Esophagus squamous epithelium (tissue), 4 donors: ENCODE measurements around the gene LTN1.

Source experiments
- POLR2A ChIP-seq, 4 donors: fragments of 450-650 bp; IDR thresholded peaks; one replicate each; pipeline ENCODE4 v1.6.1; 2017; ENCODE audit warnings: antibody characterized with exemption in 4 of 4, mild to moderate bottlenecking in 4 of 4, moderate library complexity in 3 of 4
- TF ChIP-seq, protein P1 (sequence below), 6 experiments: fragments of 450-650 bp in 4 of 6; fragments of 200-600 bp in 2 of 6; sonication (generic) in 2 of 6; IDR thresholded peaks; one replicate each; pipeline ENCODE4 v1.5.1; 2016 to 2019; ENCODE audit warnings: antibody characterized with exemption in 6 of 6, mild to moderate bottlenecking in 4 of 6, moderate library complexity in 4 of 6

DNA sequence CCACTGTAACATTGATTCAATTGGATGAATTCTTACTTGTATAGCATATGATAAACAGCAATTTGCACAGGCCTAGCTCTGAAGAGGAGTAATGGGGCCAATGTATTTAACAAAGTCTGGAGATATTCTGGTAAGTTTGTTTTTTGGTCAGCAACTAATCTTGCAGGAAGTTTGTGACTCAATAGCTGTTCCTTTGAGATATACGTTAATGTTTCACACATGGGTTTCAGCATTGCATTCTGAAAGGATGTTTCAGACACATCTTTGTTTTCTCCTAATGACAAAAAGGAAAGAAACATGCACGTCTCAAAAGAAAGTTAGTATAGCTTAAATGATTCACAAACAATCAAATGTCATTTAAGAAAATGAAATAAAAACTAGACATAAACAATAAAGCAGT is 49.0 kb downstream of the LTN1 start:
- TF ChIP-seq, protein P1, sequence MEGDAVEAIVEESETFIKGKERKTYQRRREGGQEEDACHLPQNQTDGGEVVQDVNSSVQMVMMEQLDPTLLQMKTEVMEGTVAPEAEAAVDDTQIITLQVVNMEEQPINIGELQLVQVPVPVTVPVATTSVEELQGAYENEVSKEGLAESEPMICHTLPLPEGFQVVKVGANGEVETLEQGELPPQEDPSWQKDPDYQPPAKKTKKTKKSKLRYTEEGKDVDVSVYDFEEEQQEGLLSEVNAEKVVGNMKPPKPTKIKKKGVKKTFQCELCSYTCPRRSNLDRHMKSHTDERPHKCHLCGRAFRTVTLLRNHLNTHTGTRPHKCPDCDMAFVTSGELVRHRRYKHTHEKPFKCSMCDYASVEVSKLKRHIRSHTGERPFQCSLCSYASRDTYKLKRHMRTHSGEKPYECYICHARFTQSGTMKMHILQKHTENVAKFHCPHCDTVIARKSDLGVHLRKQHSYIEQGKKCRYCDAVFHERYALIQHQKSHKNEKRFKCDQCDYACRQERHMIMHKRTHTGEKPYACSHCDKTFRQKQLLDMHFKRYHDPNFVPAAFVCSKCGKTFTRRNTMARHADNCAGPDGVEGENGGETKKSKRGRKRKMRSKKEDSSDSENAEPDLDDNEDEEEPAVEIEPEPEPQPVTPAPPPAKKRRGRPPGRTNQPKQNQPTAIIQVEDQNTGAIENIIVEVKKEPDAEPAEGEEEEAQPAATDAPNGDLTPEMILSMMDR (IDR thresholded peaks at IDR 0.05) = no peak
- TF ChIP-seq POLR2A (IDR thresholded peaks at IDR 0.05) = no peak
